Common myeloid progenitor, CD34-positive (primary cell): ENCODE results near the gene RCSD1.
A peak's percentile ranks its signal among the peaks of the same experiment; 100 is the strongest.

Source experiments
- CTCF ChIA-PET: fragments of 350-600 bp; sonication (Branson Sonifier 250); formaldehyde crosslinking; loops from one replicate; lab custom pipeline; 2021; ENCODE audit warnings: antibody characterized with exemption; lab: Charles Lee
- POLR2A ChIA-PET: fragments of 350-600 bp; sonication (Branson Sonifier 250); formaldehyde crosslinking; loops from one replicate; lab custom pipeline; 2021; ENCODE audit warnings: antibody characterized with exemption; lab: Charles Lee
- DNase-seq, 3 donors: peaks; one replicate each; pipeline versions ENCODE4 v3.0.0 to v3.0.0-alpha.2; 2013
- H3K27ac ChIP-seq, 2 experiments: 1 replicate in 1 of 2; 2 replicates in 1 of 2; pipeline ENCODE4 v1.7.0; 2013; ENCODE audit warnings: inconsistent platforms in 2 of 2, low read length in 2 of 2, mild to moderate bottlenecking in 2 of 2, low read depth in 1 of 2, moderate library complexity in 1 of 2; ENCODE audit not compliant: severe bottlenecking in 2 of 2, insufficient read depth in 1 of 2, poor library complexity in 1 of 2
- H3K27me3 ChIP-seq, 5 experiments: replicated peaks in 2 of 5; 1 replicate in 3 of 5; 2 replicates in 2 of 5; pipeline versions ENCODE4 v1.6.1 to v1.7.0; 2013; ENCODE audit warnings: low read length in 4 of 5, mild to moderate bottlenecking in 2 of 5, moderate library complexity in 2 of 5, inconsistent platforms in 1 of 5; ENCODE audit not compliant: insufficient read depth in 5 of 5, control insufficient read depth in 4 of 5
- H3K36me3 ChIP-seq, 4 experiments: 1 replicate in 2 of 4; 2 replicates in 2 of 4; pipeline versions ENCODE4 v1.6.1 to v1.7.0; 2013; ENCODE audit warnings: low read length in 3 of 4, control low read depth in 1 of 4, mild to moderate bottlenecking in 1 of 4; ENCODE audit not compliant: control insufficient read depth in 4 of 4, insufficient read depth in 4 of 4
- H3K4me1 ChIP-seq, 4 experiments: 1 replicate in 3 of 4; 2 replicates in 1 of 4; pipeline versions ENCODE4 v1.6.1 to v1.7.1; 2013; ENCODE audit warnings: low read length in 3 of 4, mild to moderate bottlenecking in 3 of 4, control low read depth in 1 of 4, inconsistent platforms in 1 of 4, moderate library complexity in 1 of 4; ENCODE audit not compliant: control insufficient read depth in 4 of 4, insufficient read depth in 4 of 4; ENCODE audit errors: control extremely low read depth in 1 of 4
- H3K4me3 ChIP-seq, 7 experiments: 1 replicate in 4 of 7; 2 replicates in 3 of 7; pipeline versions ENCODE4 v1.5.1 to v1.7.0; 2013; ENCODE audit warnings: mild to moderate bottlenecking in 7 of 7, low read length in 6 of 7, moderate library complexity in 6 of 7, inconsistent platforms in 2 of 7, low read depth in 2 of 7, control low read depth in 1 of 7; ENCODE audit not compliant: insufficient read depth in 4 of 7, control insufficient read depth in 1 of 7; ENCODE audit errors: extremely low read depth in 1 of 7
- H3K9me3 ChIP-seq, 5 experiments: 1 replicate in 4 of 5; 2 replicates in 1 of 5; pipeline versions ENCODE4 v1.6.1 to v1.7.1; 2013; ENCODE audit warnings: low read length in 4 of 5, mild to moderate bottlenecking in 2 of 5, inconsistent platforms in 1 of 5, low read depth in 1 of 5, moderate library complexity in 1 of 5; ENCODE audit not compliant: control insufficient read depth in 4 of 5, insufficient read depth in 2 of 5; ENCODE audit errors: control extremely low read depth in 1 of 5
- WGBS: methylation state at CpG from one replicate; pipeline ENCODE4 v1.1.5; 2013; ENCODE audit not compliant: insufficient coverage; 5-methylcytosine and 5-hydroxymethylcytosine counted together

Gene RCSD1

DNA sequence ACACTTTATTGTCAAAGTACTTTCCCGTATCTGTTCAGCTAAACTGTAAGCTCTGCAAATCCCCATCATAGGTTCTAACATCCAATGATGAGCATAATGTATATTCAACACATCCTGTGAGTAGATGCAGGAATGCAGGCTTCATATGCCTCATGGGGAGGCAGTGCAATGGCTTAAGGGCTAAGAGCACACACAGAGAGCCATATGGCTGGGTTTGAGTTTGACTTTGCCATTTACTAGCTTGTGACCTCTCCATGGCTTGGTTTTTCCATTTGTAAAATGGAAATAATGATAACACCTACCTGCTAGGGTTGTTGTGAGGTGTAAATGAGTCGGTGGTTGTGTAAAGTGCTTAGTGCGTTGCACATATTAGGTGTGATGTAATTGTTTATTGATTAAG lies 13.4 kb downstream of the RCSD1 start:
- ChIA-PET CTCF (interaction anchor here (0.7 to 15.4 kb wide), 4 partner anchors 10 to 44 kb away, joined by 3 to 156 read pairs (median 52); partner anchors contain the start of gene RCSD1), POLR2A (no interaction called here)
- Histone ChIP-seq H3K27ac (no peak overlapping the region), H3K4me1 (peaks cover 11 to 60% (median 34%) of the 10 kb centered on the region in 4 experiments), H3K4me3 (no peak overlapping the region), H3K36me3 (peaks cover 16 to 56% (median 36%) of the 10 kb centered on the region in 4 experiments), H3K27me3 (no peaks in the 10 kb centered on the region), H3K9me3 (no peaks in the 10 kb centered on the region)
- no peak for DNase-seq
- no CpG with 5 or more reads among the region's 3 CpGs for WGBS

DNA sequence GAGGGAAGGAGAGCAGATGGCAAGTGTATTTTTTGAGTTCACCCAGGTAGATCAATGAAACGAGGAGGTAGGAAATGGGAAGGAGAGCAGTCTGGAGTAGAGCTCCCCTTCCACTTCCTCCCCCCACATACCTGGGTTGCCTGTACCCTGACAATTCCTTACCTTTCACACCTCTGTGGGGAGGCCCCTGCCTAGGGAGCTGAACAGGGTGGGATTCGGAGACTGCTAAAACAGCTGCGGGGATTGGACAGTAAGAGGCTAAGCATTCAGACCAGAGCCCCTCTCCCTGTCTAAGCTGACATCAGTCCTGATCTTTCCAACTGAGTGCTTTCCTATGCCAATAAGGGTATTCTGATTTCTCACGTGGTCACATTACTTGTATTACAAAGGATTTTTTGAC lies 14.5 kb downstream of the RCSD1 start:
- Histone ChIP-seq H3K27ac (peak overlapping the region in 1 of 2 experiments; percentile 45), H3K9me3 (no peaks in the 10 kb centered on the region), H3K27me3 (no peaks in the 10 kb centered on the region), H3K4me3 (no peak overlapping the region), H3K4me1 (peaks cover 15 to 71% (median 44%) of the 10 kb centered on the region in 4 experiments), H3K36me3 (peaks cover 16 to 53% (median 32%) of the 10 kb centered on the region in 4 experiments)
- CTCF ChIA-PET = interaction anchor here (1.7 to 15.4 kb wide), 4 partner anchors 11 to 43 kb away, joined by 5 to 156 read pairs (median 55); partner anchors contain the start of gene RCSD1
- no peak for DNase-seq
- 76% methylated on average over 3 of the region's 4 CpGs for WGBS
- POLR2A ChIA-PET = no interaction called here

DNA sequence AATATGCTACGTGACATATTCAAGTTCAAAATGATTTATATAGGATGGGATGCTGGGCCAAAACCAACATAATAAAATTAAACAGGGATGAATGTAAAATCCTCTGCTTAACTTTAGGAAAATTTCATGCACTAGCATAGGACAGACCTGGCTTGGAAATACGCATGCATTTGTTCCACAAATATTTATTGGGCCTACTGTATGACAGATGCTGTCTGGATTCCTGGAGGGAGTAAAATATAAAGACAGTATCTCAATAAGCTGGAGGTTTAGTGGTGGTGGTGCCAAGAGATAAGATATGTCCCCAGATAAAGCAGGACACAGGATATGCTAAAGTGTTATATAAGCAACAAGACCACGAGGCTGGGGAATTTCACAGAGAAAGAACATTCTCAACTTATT lies 15.1 kb downstream of the RCSD1 start:
- POLR2A ChIA-PET = no interaction called here
- Histone ChIP-seq H3K9me3 (no peaks in the 10 kb centered on the region), H3K4me1 (peaks cover 17 to 77% (median 49%) of the 10 kb centered on the region in 4 experiments), H3K4me3 (no peak overlapping the region), H3K27me3 (no peaks in the 10 kb centered on the region), H3K27ac (peak overlapping the region; percentile 25 to 45), H3K36me3 (peaks cover 16 to 47% (median 27%) of the 10 kb centered on the region in 4 experiments)
- 46% methylated on average over 2 of the region's 3 CpGs for WGBS
- CTCF ChIA-PET = interaction anchor here (1.3 to 15.4 kb wide), 4 partner anchors 11 to 43 kb away, joined by 3 to 156 read pairs (median 55); partner anchors contain the start of gene RCSD1
- DNase-seq = no peak

DNA sequence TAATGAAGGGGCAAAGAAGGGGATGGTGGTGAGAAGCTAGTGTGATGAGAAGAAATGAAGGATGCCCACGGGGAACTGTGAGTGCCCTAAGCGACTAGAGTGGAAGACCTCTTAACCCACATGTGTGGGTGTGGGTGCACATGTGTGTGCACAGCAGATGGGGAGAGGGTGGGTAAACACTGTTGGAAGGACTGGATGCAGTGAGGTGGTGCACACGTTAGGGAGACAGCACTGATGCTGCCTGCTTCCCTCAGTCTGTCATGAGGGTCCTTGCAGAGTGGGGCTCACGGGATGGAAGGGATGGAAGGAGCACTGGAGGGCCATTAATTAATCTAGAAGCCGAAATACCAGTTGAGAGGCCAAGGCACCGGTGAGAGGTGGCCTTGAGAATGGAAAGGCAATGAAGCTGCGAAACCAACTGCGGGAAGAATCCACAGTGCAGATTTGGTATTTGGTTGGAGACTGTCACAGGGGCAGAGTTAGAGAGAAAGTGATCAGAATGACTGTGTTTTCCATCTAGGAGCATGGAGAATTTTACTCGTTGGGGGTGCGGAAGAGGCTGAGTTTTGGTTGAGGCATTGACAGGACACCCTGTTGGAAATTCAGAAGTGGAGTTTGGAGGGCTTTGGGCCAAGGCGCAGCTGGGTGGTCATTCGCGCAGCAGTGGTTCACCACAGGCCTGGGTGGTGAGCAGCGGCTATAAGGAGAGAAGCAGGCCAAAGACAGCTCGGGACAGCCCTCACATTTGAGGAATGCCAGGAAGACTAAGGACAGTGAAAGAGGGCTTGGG lies 15.8 kb downstream of the RCSD1 start:
- WGBS = 84% methylated on average over 15 of the region's 15 CpGs
- Histone ChIP-seq H3K36me3 (peaks cover 14 to 40% (median 21%) of the 10 kb centered on the region in 4 experiments), H3K4me1 (peaks cover 20 to 83% (median 55%) of the 10 kb centered on the region in 4 experiments), H3K27me3 (no peaks in the 10 kb centered on the region), H3K9me3 (no peaks in the 10 kb centered on the region), H3K4me3 (no peak overlapping the region), H3K27ac (peak overlapping the region; percentile 25 to 45)
- no peak for DNase-seq
- CTCF ChIA-PET = interaction anchor here (1.3 to 15.4 kb wide), 4 partner anchors 12 to 44 kb away, joined by 3 to 156 read pairs (median 55); partner anchors contain the start of gene RCSD1
- POLR2A ChIA-PET = interaction anchor here (0.6 kb wide), 1 partner anchor 424 kb away, joined by 3 read pairs; no protein-coding TSS in a partner anchor

DNA sequence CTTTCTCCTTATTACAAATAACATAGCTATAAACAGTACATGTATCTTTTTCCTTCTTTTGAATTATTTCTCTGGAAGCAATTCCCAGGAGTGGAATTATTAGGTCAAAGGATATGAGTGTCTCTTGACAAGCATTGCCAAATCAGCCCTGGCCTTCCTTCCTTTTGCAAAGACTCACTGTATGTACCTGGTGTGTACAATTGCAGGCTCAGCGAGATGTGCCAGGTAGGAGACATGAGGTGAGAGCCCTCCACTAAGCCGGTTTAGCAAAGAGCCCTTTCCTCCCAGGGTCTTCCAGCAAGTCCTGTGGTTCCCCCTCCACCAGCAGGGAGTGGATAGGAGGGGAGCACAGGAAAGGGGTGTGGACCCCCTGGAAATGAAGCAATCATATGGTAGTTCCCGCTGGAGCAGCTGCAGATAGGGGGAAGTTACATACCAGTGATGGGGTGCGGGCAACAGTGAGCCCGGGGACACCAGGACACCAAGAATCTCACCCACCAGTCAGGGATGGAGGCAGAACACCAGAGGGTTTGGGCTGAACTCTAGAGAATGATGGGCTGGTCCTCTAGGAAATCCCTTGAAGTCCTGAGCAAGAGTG lies 18.3 kb downstream of the RCSD1 start:
- 58% methylated on average over 3 of the region's 5 CpGs for WGBS

DNA sequence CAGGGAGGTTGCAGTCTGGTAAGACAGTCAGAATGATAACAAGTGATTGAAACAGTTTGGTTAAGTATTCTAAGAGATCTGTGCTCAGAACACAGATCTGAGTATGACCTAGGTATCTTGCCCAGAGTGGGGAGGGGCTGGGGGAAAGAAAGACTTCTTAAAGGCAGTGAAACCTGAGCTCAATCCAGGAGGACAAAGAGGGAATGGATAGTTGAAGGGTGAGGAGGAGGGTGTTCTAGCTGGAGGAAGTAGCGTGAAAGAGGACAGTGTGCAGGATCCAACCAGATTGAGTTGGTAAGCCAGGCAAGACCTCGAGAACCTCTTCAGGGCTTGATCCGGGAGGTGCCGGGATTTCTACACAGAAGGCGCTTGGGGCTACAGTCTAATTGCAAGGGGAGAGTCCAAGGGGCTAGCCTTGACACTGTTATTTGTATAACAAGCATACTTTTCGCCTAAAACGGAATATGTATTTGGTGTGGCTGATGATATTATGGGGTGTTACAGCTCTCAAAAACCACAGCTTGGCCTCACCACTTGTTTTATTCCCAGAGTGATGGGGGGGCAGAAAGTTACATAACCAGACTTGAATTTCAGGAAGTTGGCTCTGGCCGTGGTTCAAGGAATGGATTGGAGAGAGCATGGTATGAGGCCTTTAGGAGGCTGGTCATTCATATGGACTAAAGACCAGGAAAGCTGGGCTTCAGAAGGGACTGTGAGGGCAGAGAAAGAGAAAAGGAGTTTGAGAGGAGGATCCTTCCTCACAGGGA lies 19.1 kb downstream of the RCSD1 start:
- Histone ChIP-seq H3K36me3 (peaks cover 0 to 28% (median 8%) of the 10 kb centered on the region in 4 experiments), H3K9me3 (no peaks in the 10 kb centered on the region), H3K4me1 (peaks cover 37 to 91% (median 77%) of the 10 kb centered on the region in 4 experiments), H3K27me3 (no peaks in the 10 kb centered on the region), H3K4me3 (peak overlapping the region in 2 of 7 experiments; percentile 17 to 23), H3K27ac (peak overlapping the region; percentile 3 to 77)
- peak in 2 of 3 donors; percentile 62 to 68 for DNase-seq
- ChIA-PET CTCF (interaction anchor here (1.2 to 9.0 kb wide), 6 partner anchors 15 to 48 kb away, joined by 3 to 99 read pairs (median 4); partner anchors contain the start of gene RCSD1), POLR2A (interaction anchor here (0.7 to 1.3 kb wide), 3 partner anchors 15 to 1964 kb away, joined by 3 to 4 read pairs (median 3); no protein-coding TSS in a partner anchor)
- 23% methylated on average over 6 of the region's 8 CpGs for WGBS

More for the DNA sequence above, 18.3 kb downstream of the RCSD1 start:
- peak overlapping the region in 1 of 7 experiments; percentile 20 for H3K4me3 ChIP-seq
- no peak for DNase-seq
- ChIA-PET POLR2A (interaction anchor here (0.7 to 1.1 kb wide), 3 partner anchors 15 to 1963 kb away, joined by 3 read pairs; no protein-coding TSS in a partner anchor), CTCF (interaction anchor here (1.0 to 9.0 kb wide), 5 partner anchors 11 to 48 kb away, joined by 3 to 99 read pairs (median 4); partner anchors contain the start of gene RCSD1)
- peaks cover 31 to 90% (median 69%) of the 10 kb centered on the region in 4 experiments for H3K4me1 ChIP-seq
- H3K36me3 ChIP-seq = peaks cover 2 to 29% (median 13%) of the 10 kb centered on the region in 4 experiments
- no peaks in the 10 kb centered on the region for H3K9me3 ChIP-seq
- no peaks in the 10 kb centered on the region for H3K27me3 ChIP-seq
- peak overlapping the region in 1 of 2 experiments; percentile 56 for H3K27ac ChIP-seq
